GM12874 (cell line): ENCODE measurements around the gene APOB.

Experiments
- CTCF ChIP-seq: IDR thresholded peaks from 2 replicates; pipeline ENCODE4 v1.5.1; 2011; ENCODE audit warnings: low read depth, mild to moderate bottlenecking, control low read depth, low read length, moderate library complexity; ENCODE audit not compliant: insufficient read depth

Gene APOB

GRCh38 chr2:20965221-20965620, 78.7 kb downstream of the APOB start:
- no peak for TF ChIP-seq CTCF

GRCh38 chr2:20963867-20964266, 80.0 kb downstream of the APOB start:
- no peak for TF ChIP-seq CTCF

GRCh38 chr2:20962939-20963557, 80.8 kb downstream of the APOB start:
- TF ChIP-seq CTCF: peak; percentile 80

GRCh38 chr2:20961858-20962257, 82.0 kb downstream of the APOB start:
- TF ChIP-seq CTCF: no peak

GRCh38 chr2:20960003-20960402, 83.9 kb downstream of the APOB start:
- no peak for TF ChIP-seq CTCF

GRCh38 chr2:20959252-20959651, 84.6 kb downstream of the APOB start:
- TF ChIP-seq CTCF: no peak

- TF ChIP-seq CTCF: no peak
Observed at GRCh38 chr2:20957788-20958525, 85.9 kb downstream of the APOB start.
